ENCODE results near the gene CAPN13.

DNA sequence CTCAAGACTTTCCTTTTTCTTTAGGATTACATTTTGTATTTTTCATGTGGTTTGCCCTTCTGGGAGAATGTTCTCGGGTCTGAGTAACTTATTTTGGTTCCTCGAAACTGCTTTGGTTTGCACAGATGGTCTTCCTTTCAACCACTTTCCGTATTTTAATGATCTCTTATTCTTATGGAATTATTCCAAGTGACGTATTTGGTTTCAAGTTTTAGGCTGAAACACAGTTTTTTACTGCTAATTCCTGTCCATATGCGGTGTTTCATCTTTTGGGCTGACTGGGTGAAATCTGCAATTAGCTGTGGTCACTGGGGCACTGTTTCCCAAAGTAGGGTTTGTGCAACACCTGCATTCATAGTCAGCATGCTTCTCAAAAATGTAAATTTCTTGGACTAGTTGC is 122.7 kb downstream of the CAPN13 start:
- TF ChIP-seq, protein P1, sequence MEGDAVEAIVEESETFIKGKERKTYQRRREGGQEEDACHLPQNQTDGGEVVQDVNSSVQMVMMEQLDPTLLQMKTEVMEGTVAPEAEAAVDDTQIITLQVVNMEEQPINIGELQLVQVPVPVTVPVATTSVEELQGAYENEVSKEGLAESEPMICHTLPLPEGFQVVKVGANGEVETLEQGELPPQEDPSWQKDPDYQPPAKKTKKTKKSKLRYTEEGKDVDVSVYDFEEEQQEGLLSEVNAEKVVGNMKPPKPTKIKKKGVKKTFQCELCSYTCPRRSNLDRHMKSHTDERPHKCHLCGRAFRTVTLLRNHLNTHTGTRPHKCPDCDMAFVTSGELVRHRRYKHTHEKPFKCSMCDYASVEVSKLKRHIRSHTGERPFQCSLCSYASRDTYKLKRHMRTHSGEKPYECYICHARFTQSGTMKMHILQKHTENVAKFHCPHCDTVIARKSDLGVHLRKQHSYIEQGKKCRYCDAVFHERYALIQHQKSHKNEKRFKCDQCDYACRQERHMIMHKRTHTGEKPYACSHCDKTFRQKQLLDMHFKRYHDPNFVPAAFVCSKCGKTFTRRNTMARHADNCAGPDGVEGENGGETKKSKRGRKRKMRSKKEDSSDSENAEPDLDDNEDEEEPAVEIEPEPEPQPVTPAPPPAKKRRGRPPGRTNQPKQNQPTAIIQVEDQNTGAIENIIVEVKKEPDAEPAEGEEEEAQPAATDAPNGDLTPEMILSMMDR (IDR thresholded peaks at IDR 0.05), result no peak
- TF ChIP-seq TCF7L2 (IDR thresholded peaks at IDR 0.05; ENCODE audit: low read depth, low read length), result no peak
